ENCODE results near the gene PROP1. TPM values are rescaled to one million over a fixed set of nuclear protein-coding genes. Genes with fewer than 3 reads are reported as not detected.
A peak's percentile ranks its signal among the peaks of the same experiment; 100 is the strongest.
"Not testable (repeated sequence)": the region's sequence is repeated elsewhere in the genome, so short reads cannot be mapped to it uniquely, and the experiment has no call there.

PROP1 gene
- total RNA-seq, 4 donors from 2014 or later = not detected

GRCh38 chr5:177963966-177964365, 32.1 kb downstream of the PROP1 start:
- Histone ChIP-seq H3K9me3 (no peaks in the 10 kb centered on the region), H3K4me3 (replicated peaks in 1 of 3) (no peak overlapping the region), H3K27me3 (no peaks in the 10 kb centered on the region), H3K4me1 (peaks cover 0 to 3% of the 10 kb centered on the region in 2 donors), H3K27ac (no peak overlapping the region), H3K36me3 (no peaks in the 10 kb centered on the region)
- no peak for DNase-seq
- intact Hi-C loops (cut with DNase I) = no loop called here
- 88 to 90% methylated on average over 14 of the region's 14 CpGs for WGBS, 2 donors
- no peak for TF ChIP-seq POLR2A (IDR thresholded peaks at IDR 0.05)
- TF ChIP-seq, protein P1, sequence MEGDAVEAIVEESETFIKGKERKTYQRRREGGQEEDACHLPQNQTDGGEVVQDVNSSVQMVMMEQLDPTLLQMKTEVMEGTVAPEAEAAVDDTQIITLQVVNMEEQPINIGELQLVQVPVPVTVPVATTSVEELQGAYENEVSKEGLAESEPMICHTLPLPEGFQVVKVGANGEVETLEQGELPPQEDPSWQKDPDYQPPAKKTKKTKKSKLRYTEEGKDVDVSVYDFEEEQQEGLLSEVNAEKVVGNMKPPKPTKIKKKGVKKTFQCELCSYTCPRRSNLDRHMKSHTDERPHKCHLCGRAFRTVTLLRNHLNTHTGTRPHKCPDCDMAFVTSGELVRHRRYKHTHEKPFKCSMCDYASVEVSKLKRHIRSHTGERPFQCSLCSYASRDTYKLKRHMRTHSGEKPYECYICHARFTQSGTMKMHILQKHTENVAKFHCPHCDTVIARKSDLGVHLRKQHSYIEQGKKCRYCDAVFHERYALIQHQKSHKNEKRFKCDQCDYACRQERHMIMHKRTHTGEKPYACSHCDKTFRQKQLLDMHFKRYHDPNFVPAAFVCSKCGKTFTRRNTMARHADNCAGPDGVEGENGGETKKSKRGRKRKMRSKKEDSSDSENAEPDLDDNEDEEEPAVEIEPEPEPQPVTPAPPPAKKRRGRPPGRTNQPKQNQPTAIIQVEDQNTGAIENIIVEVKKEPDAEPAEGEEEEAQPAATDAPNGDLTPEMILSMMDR (IDR thresholded peaks at IDR 0.05) = no peak

- H3K27me3 ChIP-seq = no peaks in the 10 kb centered on the region
- TF ChIP-seq POLR2A (IDR thresholded peaks at IDR 0.05) = no peak
- TF ChIP-seq, protein P1 (IDR thresholded peaks at IDR 0.05) = no peak
- H3K9me3 ChIP-seq = no peaks in the 10 kb centered on the region
- DNase-seq = no peak
- 87% methylated on average over 9 of the region's 9 CpGs for WGBS, 2 donors
- no peak overlapping the region for H3K27ac ChIP-seq
- no peaks in the 10 kb centered on the region for H3K36me3 ChIP-seq
- no peak overlapping the region for H3K4me3 ChIP-seq (replicated peaks in 1 of 3)
- intact Hi-C loops (cut with DNase I) = no loop called here
- peaks cover 0 to 24% of the 10 kb centered on the region in 2 donors for H3K4me1 ChIP-seq
These were observed 36.7 kb downstream of the PROP1 start for GRCh38 chr5:177959315-177959714.

GRCh38 chr5:177958696-177959095, 37.3 kb downstream of the PROP1 start:
- no peaks in the 10 kb centered on the region for H3K9me3 ChIP-seq
- no peak overlapping the region for H3K4me3 ChIP-seq (replicated peaks in 1 of 3)
- WGBS, 2 donors = 78 to 82% methylated on average over 16 of the region's 17 CpGs
- no peaks in the 10 kb centered on the region for H3K36me3 ChIP-seq
- TF ChIP-seq, protein P1 (IDR thresholded peaks at IDR 0.05) = no peak
- no peak for TF ChIP-seq POLR2A (IDR thresholded peaks at IDR 0.05)
- H3K27ac ChIP-seq = peak overlapping the region in 1 of 3 donors; percentile 65
- H3K4me1 ChIP-seq = peaks cover 0 to 24% of the 10 kb centered on the region in 2 donors
- DNase-seq = peak in 1 of 2 donors; percentile 24
- intact Hi-C loops (cut with DNase I) = no loop called here
- H3K27me3 ChIP-seq = no peaks in the 10 kb centered on the region

DNA sequence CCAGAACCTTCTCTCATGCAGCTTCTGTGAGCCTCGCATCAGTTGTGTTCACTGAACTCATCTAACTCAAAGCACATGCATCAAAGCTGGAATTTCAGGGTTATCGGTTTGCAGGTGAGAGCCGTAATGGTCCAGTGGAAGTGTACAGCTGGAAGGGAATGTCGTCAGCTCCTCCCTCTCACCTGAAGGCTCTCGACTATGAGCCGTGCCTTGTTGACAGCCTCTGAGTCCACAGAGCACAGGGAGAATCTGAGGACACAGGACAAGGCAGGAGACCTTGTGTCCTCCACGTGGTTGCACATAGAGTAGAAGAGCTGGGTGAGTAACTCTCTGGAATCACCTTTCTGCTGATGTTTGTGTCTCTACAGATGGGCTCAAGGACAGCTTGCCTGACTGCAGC, 38.8 kb downstream of the PROP1 start:
- no peaks in the 10 kb centered on the region for H3K27me3 ChIP-seq
- DNase-seq = peak; percentile 92 to 95
- peak overlapping the region; percentile 55 to 87 (median 80) for H3K27ac ChIP-seq
- H3K4me3 ChIP-seq (replicated peaks in 1 of 3) = no peak overlapping the region
- H3K36me3 ChIP-seq = no peaks in the 10 kb centered on the region
- whole genome bisulfite sequencing, 2 donors = 40 to 41% methylated on average over 4 to 7 of the region's 7 CpGs
- peaks cover 0 to 24% of the 10 kb centered on the region in 2 donors for H3K4me1 ChIP-seq
- no peak for TF ChIP-seq POLR2A (IDR thresholded peaks at IDR 0.05)
- TF ChIP-seq, protein P1 (IDR thresholded peaks at IDR 0.05) = no peak
- no peaks in the 10 kb centered on the region for H3K9me3 ChIP-seq
- intact Hi-C loops (cut with DNase I) = no loop called here

DNA sequence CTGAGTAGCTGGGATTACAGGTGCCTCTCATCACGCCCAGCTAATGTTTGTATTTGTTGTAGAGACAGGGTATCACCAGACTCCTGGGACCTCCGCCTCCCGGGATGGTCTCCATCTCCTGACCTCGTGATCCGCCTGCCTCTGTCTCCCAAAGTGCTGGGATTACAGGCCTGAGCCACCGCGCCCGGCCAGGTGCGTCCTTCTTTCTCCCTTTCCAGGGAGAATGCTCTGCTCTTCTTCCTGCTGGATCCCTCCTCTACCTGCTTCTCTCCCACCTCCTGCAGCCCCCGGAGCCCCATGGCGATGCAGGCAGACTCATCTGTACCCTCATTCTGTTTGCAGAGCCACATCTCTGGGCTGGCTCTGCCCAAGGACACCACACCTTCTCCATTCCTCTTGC, 42.9 kb downstream of the PROP1 start:
- peaks cover 0 to 13% of the 10 kb centered on the region in 2 donors for H3K4me1 ChIP-seq
- H3K27ac ChIP-seq; H3K4me3 ChIP-seq (replicated peaks in 1 of 3); DNase-seq; intact Hi-C loops (cut with DNase I); H3K36me3 ChIP-seq; H3K27me3 ChIP-seq; H3K9me3 ChIP-seq: not testable (repeated sequence)
- WGBS, 2 donors = 96 to 98% methylated on average over 11 of the region's 11 CpGs

DNA sequence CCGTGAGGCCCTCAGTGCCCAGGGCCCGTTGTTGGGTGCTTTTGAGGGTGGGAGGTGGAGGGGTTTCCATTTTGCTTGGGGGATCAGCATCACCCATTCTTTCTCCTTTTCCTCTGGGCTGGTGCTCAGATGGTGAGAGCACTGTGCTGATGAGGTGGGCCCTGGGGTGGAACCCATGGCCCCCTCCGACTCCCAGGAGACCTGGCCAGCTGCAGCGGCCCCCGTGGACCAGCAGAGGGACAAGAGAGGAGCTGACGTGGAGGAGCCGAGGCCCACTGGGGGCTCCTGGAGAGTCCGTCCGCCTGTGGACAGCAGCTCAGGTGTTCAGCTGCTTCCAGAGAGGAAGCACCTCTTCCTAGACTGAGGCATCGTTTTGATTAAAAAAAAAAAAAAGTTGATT, 46.4 kb downstream of the PROP1 start:
- H3K27me3 ChIP-seq; H3K4me1 ChIP-seq; intact Hi-C loops (cut with DNase I); H3K4me3 ChIP-seq (replicated peaks in 1 of 3); H3K27ac ChIP-seq; H3K36me3 ChIP-seq; H3K9me3 ChIP-seq; DNase-seq: not testable (repeated sequence)
- WGBS, 2 donors = 79 to 95% methylated on average over 4 to 10 of the region's 10 CpGs

DNA sequence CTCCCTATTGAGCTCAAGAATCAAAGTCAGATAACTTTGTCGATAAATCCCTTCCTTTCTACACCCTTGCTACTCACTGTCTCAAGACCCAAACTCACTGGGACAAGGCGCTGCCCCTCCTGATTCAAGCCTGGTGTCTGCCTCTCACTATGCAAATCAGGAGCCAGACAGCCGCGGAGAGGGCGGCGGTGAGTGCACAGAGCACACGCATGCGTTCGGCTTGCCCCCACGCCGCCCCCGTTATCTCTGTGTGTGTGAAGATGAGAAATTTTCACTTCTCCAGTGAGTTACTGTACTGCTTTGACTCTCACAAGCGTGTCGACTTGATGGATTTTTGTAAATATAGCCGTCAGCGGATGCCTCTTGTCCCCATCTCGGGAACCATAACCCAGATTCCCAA, 47.0 kb downstream of the PROP1 start:
- H3K4me1 ChIP-seq; H3K27ac ChIP-seq; H3K4me3 ChIP-seq (replicated peaks in 1 of 3); DNase-seq; H3K36me3 ChIP-seq; H3K27me3 ChIP-seq; H3K9me3 ChIP-seq; intact Hi-C loops (cut with DNase I): not testable (repeated sequence)
- WGBS, 2 donors = 63% methylated on average over 3 of the region's 17 CpGs; no CpG with 5 or more reads in 1 of the 2 donors

- WGBS, 2 donors = 77 to 83% methylated on average over 8 of the region's 10 CpGs
- H3K4me3 ChIP-seq (replicated peaks in 1 of 3); H3K4me1 ChIP-seq; intact Hi-C loops (cut with DNase I); H3K36me3 ChIP-seq; H3K27me3 ChIP-seq; DNase-seq; H3K27ac ChIP-seq; H3K9me3 ChIP-seq: not testable (repeated sequence)
These were observed 48.1 kb downstream of the PROP1 start for GRCh38 chr5:177947912-177948311.

DNA sequence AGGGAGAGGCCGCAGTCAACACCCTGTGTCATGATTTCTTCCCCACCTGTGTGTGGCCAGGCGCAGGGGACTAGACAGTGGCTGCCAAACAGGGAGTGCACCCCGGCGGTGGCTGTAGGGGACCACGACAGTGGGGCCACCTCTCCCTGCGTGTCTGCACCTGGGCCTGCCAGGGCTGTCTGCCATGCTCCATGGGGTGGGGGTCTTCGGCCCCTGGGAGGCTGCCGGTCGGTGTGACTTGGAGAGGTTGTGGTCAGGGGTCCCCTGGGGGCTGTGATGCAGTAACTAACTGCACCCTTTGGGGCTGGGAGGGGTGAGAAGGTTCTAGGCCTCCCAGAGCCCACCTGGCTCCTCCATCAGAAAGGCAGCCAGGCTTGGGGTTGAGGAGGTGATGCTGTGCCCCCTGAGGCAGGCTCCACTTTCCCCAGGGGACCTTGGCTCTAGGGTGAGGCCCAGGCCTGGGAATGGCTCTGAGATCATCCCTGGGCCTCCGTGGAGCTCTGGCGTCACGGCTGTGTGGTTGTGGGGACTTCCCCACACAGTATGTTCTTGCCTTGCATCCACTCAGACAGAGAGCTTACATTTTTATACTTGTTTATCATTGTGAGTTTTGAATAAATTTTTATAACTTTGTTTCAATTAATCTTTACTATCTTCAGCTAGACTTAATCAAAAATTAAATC, 50.3 kb downstream of the PROP1 start:
- peak; percentile 23 to 31 for DNase-seq
- H3K4me1 ChIP-seq; H3K36me3 ChIP-seq; H3K27me3 ChIP-seq; H3K27ac ChIP-seq; H3K9me3 ChIP-seq; intact Hi-C loops (cut with DNase I); H3K4me3 ChIP-seq (replicated peaks in 1 of 3): not testable (repeated sequence)
- WGBS, 2 donors = 43 to 62% methylated on average over 3 of the region's 12 CpGs
